Gastrocnemius medialis (tissue), 4 donors: ENCODE results near the gene ABCA13.

Source experiments
- CTCF ChIP-seq, 5 experiments: fragments of 450-650 bp in 3 of 5; fragments of 200-600 bp in 2 of 5; sonication (generic) in 2 of 5; IDR thresholded peaks in 4 of 5; conservative IDR thresholded peaks in 1 of 5; 1 replicate in 4 of 5; 2 replicates in 1 of 5; pipeline ENCODE4 v1.5.1; 2016 to 2019; ENCODE audit warnings: antibody characterized with exemption in 5 of 5, mild to moderate bottlenecking in 3 of 5, moderate library complexity in 3 of 5
- POLR2A ChIP-seq, 2 donors: fragments of 450-650 bp; IDR thresholded peaks; one replicate each; pipeline ENCODE4 v1.6.1; 2017; ENCODE audit warnings: antibody characterized with exemption in 2 of 2, mild to moderate bottlenecking in 2 of 2, moderate library complexity in 2 of 2

GRCh38 chr7:48144291-48144768 lies 26.9 kb upstream of the ABCA13 start:
- TF ChIP-seq CTCF (IDR thresholded peaks at IDR 0.05 in 4 of 5, conservative IDR thresholded peaks at IDR 0.05 in 1 of 5) (no peak), POLR2A (IDR thresholded peaks at IDR 0.05) (no peak)
